HG03521 (cell line): Measurements from ENCODE around the gene CLMP.
"Not testable (repeated sequence)": the region's sequence is repeated elsewhere in the genome, so short reads cannot be mapped to it uniquely, and the experiment has no call there.

Experiments
- ATAC-seq: cut with Tn5 transposase; IDR thresholded peaks from one replicate; pipeline ENCODE4 v1.9.1; 2021; ENCODE audit warnings: mild to moderate bottlenecking, moderate library complexity; ENCODE audit not compliant: unreplicated experiment

The CLMP gene

DNA sequence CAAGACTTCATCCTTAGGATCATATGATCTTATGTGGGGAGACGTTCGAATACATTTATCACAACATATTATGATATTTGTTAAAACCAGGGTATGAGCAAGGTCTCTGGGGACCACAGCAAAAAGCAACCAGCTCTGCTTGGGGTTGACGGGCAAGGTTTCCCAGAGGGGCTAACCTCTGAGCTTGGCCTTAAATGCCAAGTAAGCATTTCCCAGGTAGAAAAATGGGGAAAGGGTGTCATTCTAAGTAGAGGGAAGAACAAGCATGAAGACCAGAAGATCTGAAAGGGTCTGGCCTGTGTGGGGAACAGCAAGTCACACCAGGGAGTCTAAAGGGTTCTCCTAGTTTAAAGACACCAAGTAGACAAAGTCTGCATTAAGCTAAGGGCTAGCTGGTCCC, 24.1 kb downstream of the CLMP start:
- no peak for ATAC-seq

DNA sequence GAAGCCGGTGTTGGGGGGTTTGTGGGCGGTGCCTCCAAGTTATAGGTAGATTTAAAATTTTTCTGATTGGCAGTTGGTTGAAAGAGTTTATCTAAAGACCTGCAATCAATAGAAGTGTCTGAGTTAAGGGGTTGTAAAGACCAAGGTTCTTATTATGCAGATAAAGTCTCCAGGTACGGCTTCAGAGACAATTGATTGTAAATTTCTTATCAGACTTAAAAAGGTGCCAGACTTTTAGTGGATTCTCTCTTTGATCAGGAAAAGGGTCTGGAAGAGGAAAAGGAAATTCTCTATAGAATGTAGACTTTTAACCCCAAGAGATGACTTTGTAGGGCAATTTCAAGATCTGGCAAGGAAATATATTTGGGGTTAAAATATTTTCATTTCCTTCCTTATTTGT, 25.2 kb downstream of the CLMP start:
- ATAC-seq: no peak

DNA sequence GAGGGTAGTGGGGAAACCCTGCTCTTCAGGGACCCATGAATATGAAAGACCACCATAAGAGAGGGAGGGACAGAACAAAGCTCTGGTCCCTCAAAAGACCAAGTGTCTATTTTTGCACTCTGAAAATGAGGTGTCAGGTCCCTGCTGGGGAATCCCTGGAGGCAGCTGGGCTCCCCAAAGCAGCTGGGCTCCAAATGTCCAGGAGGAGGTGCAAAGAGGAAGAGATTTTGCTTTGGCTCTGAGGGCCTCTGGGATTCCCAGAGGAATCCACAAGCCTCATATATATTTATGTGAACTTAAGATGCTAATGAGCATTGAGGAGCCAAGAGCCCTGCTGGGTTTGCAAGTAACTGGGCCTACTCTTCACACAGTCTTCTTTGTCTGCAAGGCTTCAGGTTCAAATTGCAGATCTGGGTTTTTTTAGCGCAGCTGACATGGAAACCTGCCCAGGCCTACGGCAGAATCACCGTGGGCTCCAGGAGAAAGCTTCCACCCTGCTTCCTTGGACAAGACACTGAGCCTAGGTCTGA, 26.0 kb downstream of the CLMP start:
- no peak for ATAC-seq

DNA sequence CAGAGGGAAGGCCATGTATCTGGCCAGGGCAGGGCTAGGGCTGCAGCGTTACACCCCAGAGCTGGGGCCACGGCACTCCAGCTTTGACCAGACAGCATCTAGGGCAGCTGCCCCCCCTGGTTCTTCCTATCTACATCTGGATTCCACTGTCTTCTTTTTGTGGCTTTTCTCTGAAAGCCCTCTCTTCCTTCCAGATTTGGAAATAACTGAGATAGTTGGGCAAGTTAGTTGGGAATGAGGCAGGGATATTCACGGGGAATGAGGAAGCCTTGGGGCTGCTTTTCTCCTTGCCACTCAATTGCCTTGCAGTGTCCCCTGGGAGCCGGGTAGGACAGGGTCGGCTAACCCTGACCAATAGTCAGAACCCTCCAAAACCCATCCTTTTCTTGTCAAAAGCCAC, 26.8 kb downstream of the CLMP start:
- no peak for ATAC-seq

DNA sequence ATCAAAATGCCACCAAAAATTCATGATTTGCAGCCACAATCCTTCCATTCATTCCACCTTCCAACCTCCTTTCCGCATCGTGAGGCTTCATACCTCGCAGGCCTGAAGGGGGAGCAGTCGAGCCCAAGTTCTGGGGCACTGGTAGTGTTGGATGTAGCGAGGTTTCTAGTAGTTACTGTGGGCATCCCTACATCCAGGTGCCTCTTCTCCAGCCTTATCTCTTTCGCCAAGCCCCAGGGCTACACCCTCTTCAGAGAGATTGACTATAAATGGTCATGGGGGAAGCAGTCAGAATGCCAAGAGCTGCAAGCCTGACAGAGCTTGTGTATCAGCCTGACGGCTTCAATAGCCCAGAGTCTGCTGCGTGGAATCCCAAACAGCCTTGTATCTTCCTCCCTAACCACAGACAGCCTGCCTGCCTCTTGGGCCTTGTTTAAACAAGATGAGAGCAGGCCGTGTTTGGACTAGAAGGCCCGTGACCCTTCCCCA, 28.9 kb downstream of the CLMP start:
- ATAC-seq: no peak

DNA sequence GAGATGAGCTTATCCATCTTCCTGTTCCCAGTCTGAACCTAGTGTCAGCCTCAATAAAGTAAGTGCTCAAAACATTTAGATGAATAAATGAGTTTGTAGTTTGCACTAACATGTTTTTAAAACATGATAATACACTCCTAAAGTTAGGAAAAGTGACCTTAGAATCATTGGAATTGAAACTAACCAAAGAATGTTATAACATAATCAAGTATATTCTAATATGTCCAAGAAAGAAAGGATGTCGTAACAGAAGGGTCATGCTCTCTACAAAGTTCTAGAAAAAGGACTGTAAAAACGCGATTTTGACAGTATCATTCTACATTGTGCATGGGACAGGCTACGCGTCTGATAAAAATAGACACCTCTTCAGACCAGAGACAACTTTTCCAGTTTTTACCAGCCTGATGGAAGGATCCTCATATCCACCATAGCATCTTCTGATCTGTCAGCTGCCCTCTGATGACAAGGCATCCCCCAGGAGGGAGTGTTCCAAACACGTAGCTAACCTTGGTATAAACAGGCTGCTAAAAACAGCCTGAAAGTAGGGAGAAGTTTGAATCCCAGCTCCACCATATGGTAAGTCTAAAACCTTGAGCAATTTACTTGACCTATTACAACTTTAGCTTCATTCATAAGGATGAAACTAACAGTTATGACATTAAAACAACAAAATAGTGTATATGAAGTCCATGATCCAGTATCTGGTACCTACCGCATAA, 30.2 kb downstream of the CLMP start:
- no peak for ATAC-seq

DNA sequence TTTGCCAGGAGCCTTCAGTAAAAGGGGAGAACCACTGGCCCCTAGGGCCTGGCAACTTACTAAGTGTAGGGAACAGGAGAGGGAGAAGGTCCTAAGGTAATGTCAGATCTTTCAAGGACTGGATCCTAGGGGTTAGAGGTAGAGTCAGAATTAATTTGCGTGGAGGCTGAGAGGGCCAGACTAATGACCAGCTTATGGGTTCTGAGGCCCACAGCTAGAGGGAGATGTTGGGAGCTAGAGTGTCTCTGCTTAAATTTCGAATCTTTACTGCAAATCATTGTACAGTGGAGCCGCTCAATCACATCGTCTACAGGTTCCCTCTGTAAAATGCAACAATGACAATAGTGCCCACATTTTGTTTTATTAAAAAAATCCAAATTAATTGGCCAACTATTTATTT, 31.4 kb downstream of the CLMP start:
- ATAC-seq: no peak

DNA sequence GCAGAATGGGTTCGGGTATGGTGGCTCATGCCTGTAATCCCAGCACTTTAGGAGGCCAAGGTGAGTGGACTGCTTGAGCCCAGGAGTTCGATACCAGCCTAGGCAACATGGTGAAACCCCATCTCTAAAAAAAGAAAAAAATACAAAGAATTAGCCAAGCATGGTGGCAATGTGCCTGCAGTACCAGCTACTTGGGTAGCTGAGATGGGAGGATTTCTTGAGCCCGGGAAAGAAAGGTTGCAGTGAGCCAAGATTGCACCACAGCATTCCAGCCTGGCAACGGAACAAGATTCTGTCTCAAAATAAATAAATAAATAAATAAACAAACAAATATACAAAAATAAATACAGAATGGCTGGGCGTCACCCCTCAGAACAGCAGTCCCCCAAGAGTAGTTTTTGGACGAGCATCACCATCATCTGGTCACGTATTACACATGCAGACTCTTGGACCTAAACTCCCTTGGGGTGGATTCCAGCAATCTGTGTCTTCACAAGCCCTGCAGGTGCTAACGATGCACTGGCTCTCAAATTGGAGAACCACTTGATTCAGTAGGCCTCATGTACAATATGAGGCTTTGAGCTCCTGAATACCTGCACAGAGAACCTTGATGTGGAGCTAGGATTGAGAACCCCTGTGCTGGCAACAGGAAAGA, 33.5 kb downstream of the CLMP start:
- no peak for ATAC-seq

DNA sequence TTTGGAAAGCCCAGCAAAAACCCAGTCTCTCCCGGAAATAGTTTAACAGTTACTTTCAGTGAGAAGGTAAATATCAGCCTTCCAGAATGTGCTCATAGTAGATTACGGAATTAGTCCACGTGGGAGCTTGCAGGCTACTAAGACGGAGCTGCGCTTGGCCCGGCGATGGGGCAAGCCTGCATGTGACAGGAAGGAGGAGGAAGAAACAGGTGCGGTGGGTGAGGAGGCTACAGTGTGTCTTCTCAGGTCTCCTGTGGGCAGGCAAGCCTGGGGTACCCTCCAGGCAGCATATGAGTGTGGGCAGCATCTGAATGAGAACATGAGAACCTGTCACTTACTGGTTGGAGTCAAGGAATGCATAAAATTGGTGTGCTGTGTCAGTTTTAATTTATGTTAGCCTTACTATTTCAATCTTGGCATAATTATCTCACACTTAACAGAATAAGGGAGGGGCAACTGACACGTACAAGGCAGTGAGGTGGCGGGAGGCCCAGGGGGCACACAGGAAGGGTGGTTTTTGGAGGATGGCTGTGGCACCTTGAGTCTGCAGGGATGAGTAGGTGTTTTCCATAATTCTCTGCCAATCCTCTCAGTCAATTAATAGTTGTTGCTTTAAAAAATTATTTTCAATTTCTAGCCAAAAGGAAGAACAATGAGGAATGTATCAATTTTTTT, 35.7 kb downstream of the CLMP start:
- no peak for ATAC-seq

DNA sequence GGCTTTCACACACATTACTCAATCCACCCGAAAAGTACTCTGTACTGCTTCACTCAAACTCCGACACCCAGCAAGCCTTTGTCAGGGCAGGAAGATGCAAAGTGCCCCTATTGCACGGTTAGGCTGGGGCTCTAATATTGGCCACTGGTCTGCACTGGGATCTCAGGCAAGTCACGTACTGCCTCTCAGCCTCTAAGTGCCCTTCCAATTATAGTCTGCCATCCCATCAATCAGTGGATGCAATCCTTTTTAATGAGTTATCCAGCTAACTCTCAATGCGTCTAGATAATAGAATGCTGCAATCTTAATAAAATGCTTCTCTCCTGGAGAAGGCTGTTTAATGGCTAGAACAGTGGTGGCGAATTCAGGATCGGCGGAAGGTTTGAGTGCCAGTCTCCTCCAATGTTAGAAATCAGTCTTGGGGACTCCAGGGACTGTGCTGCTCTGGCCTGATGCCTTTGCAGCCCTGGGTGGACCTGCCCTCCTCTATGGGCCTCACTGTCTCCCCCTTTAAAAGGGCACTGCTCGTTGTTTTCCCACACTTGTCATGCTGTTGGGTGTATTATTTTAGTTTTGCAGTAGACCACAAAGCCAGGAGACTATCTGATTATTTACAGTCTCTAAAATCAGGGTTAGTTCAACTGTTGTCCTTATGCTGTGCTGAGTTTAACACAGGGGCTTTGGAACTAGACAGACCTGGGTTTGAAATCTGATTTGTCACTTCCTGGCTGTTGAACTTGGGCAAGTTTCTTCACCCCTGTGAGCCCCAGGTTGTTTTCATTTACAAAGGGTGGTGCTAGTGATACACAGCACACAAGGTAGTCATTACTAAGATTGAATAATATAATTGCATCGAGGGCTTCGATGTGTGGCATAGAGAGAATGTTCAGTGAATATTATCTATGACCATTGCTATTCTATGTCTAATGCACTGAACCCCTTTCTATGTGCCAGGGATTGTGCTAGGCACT, 36.7 kb downstream of the CLMP start:
- ATAC-seq: no peak

DNA sequence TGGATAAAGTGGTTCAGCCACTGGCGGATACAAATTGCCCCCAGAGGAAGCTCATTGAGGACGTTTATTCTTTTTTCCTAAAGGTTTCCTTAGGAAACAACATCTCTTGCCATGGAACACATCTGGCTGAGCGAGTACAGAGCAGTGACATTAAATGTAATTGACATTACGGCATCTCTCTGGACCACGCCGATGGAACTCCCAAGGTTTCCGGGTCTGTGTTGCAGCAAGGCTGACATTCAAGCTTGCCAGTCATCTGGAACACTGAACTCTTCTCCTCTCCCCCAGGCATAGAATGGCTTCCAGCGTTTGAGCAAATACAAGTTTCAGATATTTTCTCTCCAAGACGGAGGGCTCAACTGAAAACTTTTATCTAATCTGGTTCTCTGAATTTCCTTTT, 42.1 kb downstream of the CLMP start:
- no peak for ATAC-seq

DNA sequence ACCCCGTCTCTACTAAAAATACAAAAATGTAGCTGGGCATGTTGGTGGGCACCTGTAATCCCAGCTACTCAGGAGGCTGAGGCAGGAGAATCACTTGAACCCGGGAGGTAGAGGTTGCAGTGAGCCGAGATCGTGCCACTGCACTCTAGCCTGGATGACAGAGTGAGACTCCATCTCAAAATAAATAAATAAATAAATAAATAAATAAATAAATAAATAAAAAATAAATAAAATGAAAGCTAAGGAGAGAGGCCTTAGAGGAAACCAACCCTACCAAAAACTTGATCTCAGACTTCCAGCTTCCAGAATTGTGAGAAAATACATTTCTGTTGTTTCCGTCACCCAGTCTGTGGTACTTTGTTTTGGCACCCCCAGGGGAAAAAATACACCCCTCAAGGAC, 42.7 kb downstream of the CLMP start:
- ATAC-seq: not testable (repeated sequence)

DNA sequence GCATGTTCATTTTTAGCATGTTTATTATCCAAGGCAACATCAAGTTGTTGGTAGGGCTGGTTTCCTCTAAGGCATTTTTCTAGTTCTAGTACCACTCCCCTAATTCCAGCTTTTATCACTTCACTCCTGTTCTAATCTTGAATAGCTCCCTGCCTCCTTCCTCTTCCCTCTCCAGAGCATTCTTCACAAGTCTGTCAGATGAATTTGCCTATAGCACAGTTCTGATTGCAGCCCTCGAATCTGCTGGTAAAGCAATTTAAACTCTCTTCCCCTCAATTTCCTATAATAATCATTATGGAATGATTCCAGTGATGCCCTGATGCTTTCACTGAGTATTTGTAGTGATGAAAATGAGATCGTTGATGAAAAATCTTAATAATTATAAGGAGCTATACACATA, 43.3 kb downstream of the CLMP start:
- ATAC-seq: no peak

DNA sequence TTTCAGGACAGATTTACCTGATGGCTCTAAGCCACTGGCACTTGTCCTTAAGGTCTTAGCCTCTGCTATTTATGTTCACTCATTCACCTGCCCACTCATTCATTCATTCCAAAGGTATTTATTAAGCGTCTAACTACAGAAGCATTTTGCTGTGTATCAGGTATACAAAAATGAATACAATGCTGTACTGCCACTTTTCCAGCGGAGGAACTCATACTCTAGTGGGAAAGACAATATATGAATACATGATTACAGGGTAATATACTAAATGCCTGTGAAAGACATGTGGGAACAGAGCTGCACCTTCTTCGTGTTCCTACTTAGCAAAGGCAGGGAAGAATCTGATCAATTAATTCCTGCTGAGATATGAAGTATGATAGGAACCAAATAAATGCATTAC, 43.7 kb downstream of the CLMP start:
- no peak for ATAC-seq

DNA sequence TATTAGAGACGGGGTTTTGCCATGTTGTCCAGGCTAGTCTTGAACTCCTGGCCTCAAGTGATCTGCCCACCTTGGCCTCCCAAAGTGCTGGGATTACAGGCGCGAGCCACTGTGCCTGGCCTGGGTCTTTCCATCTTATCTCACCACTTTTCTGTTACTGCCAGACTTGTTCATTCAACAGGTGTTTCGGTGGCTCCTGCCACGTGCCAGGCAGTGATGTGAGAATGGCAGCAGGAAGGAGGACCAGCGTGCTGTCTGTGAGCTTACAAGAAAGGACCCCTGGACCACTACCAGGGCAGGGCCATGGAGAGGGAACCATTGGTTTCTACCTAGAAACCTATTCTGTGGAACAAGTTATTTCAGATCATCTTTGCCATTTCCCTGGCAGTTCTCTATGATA, 44.2 kb downstream of the CLMP start:
- ATAC-seq: no peak

DNA sequence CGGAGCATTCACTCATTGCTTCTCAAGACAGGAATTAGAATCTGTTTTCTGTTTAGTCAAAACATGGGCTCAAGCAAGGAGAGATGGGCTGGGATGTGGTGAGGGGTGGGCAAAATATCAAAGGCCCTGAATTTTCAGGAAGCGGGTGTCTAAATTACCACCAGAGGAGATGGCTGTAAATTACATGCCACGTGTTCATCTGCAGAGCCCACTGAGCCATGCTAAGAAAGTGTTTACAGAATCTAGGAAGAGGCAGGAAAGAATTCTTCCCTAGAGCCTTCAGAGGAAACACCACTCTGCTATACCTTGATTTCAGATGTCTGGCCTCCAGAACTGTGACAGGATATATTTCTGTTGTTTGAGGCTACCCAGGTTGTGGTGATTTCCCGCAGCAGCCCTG, 46.1 kb downstream of the CLMP start:
- no peak for ATAC-seq

DNA sequence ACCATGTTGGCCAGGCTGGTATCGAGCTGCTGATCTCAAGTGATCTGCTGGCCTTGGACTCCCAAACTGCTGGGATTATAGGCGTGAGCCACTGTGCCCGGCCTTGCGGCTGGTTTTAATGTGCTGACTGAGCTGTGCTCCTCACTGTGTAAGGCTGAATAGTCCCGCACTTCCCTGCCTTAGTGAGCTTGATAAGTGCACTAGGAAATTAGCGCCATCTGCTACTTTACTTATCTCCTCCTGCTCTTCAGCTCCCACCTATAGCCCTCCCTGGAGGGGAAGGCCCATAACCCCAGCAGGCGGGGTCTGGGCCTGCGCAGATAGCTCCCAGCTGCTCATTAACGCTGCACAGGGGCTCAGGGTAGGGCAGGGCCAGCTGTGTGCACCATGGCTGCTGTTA, 49.4 kb downstream of the CLMP start:
- no peak for ATAC-seq

DNA sequence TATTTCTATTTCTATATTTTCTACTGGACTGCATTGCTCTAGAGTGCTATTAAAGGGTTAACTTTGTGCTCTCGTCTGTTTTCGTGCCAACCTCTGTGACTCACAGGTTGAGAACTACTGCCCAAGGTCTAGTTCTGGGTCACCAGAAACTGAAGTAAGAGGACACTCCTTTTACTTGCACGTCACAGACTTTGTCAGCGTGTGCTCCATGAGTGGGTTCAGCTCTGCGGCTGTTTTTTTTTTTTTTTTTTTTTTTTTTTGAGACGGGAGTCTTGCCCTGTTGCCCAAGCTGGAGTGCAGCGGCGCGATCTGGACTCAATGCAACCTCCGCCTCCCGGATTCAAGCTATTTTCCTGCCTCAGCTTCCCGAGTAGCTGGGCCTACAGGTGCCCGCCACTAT, 49.8 kb downstream of the CLMP start:
- ATAC-seq: no peak

DNA sequence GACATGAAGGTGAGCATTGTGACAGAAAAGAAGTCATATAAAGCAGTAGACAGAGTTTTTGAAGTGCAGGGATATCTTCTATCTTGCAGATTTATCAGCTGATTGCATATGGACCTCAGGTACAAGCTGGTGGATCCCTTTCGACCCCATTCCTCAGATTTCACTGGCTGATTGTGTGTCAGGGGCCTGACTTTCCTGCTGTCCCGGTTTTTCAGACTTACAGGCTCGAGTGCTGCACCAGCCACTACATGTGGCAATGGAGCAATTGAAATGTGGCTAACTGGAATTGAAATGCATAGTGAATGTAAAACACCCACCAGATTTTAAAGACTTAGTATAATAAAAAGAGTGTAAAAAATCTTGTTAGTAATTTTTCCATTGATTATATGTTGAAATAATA, 50.3 kb downstream of the CLMP start:
- ATAC-seq: no peak

DNA sequence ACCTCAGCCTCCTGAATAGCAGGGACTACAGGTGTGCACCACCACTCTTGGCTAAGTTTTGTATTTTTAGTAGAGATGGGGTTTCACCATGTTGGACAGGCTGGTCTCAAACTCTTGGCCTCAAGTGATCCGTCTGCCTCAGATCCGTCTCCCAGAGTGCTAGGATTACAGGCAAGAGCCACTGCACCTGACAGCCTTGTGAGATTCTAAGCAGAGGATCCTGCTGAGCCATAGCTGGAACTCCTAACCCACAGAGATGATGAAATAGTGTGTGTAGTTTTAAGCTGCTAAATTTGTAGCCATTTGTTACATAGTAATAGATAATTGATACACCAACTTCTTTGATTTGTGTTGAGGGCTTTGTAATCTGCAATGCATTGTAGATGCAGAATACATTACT, 51.1 kb downstream of the CLMP start:
- no peak for ATAC-seq

DNA sequence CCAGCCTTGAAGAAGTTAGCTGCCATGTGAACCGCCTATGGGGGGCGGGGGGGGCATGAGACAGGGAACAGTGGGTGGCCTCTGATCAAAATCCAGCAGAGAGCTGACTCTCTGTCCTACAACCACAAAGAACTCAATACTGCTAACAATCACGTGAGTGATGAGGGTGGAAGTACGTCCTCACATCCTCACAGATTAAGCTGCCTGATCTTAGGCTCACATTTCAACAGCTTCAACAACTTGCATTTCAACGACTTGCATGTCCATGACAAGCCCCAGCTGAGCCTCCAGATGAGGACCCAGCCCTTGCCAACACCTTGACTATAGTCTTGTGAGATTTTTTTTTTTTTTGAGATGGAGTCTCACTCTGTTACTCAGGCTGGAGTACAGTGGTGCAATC, 51.6 kb downstream of the CLMP start:
- no peak for ATAC-seq
